HCT116 (cell line): Measurements from ENCODE around the gene TRIM62. TPM values are rescaled to one million over a fixed set of nuclear protein-coding genes. Genes with fewer than 3 reads are reported as not detected.

Experiments
- ATAC-seq: fragments of 200-7000 bp; cut with Tn5 transposase; 2 replicates; pipeline ENCODE4 v1.9.1; 2020; ENCODE audit warnings: mild to moderate bottlenecking, moderate library complexity
- BruUV-seq: library from RNA; stranded (reverse); fragments of 400-500 nt; replicated peaks from 2 replicates; lab custom pipeline; 2021; lab: Mats Ljungman, UMichigan
- CTCF ChIA-PET: fragments of 300-600 bp; sonication (Branson Sonifier 250); formaldehyde crosslinking; loops from one replicate; lab custom pipeline; 2021; ENCODE audit warnings: antibody characterized with exemption; lab: Charles Lee
- POLR2A ChIA-PET: fragments of 300-600, 350-600 bp; sonication (Branson Sonifier 250); formaldehyde crosslinking; loops from one replicate; lab custom pipeline; 2021; ENCODE audit warnings: antibody characterized with exemption; lab: Charles Lee
- RAD21 ChIA-PET, 2 experiments: fragments of 300-600 bp; sonication (Branson Sonifier 250); formaldehyde crosslinking; loops; one replicate each; lab custom pipeline; 2023; ENCODE audit warnings: low total read pairs in 2 of 2; ENCODE audit not compliant: uncharacterized antibody in 2 of 2, unreplicated experiment in 2 of 2, low non-redundant PET in 1 of 2; lab: Charles Lee
- DNase-seq: peaks from one replicate; pipeline ENCODE4 v3.0.0-alpha.2; 2010; ENCODE audit warnings: low read depth, low spot score
- H2AFZ ChIP-seq: fragments of 200-600 bp; shearing (Covaris generic), sonication (generic); 2 replicates; pipeline ENCODE4 v1.6.1; 2017; ENCODE audit warnings: low read depth, mixed run types, mixed read lengths, antibody characterized with exemption, low read length; ENCODE audit not compliant: poor library complexity, severe bottlenecking
- H3K27ac ChIP-seq: 2 replicates; pipeline ENCODE4 v1.5.1; 2012; ENCODE audit warnings: low read depth, low read length
- H3K27me3 ChIP-seq: fragments of 200-600 bp; sonication (generic); 2 replicates; pipeline ENCODE4 v1.6.1; 2016; ENCODE audit warnings: mixed run types, low read length, mixed read lengths; ENCODE audit not compliant: insufficient read depth
- H3K36me3 ChIP-seq, 2 experiments: fragments of 200-500 bp in 1 of 2; fragments of 200-600 bp in 1 of 2; sonication (Bioruptor generic) in 1 of 2; sonication (generic) in 1 of 2; 2 replicates each; pipeline versions ENCODE4 v1.5.1 to v1.6.1; 2014 to 2016; ENCODE audit warnings: low read length in 2 of 2, inconsistent platforms in 1 of 2, mixed read lengths in 1 of 2, mixed run types in 1 of 2; ENCODE audit not compliant: insufficient read depth in 2 of 2, control insufficient read depth in 1 of 2
- H3K4me1 ChIP-seq, 2 experiments: fragments of 200-600 bp in 1 of 2; sonication (generic) in 1 of 2; 2 replicates each; pipeline versions ENCODE4 v1.5.1 to v1.6.1; 2012 to 2017; ENCODE audit warnings: low read length in 2 of 2, inconsistent platforms in 1 of 2, mild to moderate bottlenecking in 1 of 2, mixed read lengths in 1 of 2, mixed run types in 1 of 2, moderate library complexity in 1 of 2; ENCODE audit not compliant: insufficient read depth in 2 of 2, control insufficient read depth in 1 of 2
- H3K4me2 ChIP-seq: fragments of 200-600 bp; sonication (generic); 2 replicates; pipeline ENCODE4 v1.6.1; 2017; ENCODE audit warnings: mixed run types, low read length, mixed read lengths
- H3K4me3 ChIP-seq, 2 experiments: fragments of 200-600 bp in 1 of 2; sonication (generic) in 1 of 2; replicated peaks in 1 of 2; 2 replicates each; pipeline ENCODE4 v1.5.1; 2011 to 2016; ENCODE audit warnings: low read length in 2 of 2, control low read depth in 1 of 2, low read depth in 1 of 2, mild to moderate bottlenecking in 1 of 2, mixed read lengths in 1 of 2, mixed run types in 1 of 2
- H3K79me2 ChIP-seq: fragments of 200-600 bp; sonication (generic); 2 replicates; pipeline ENCODE4 v1.6.1; 2017; ENCODE audit warnings: mild to moderate bottlenecking, mixed run types, low read length, moderate library complexity, mixed read lengths; ENCODE audit not compliant: insufficient read depth
- H3K9ac ChIP-seq: fragments of 200-600 bp; sonication (generic); 2 replicates; pipeline ENCODE4 v1.6.1; 2016; ENCODE audit warnings: low read length, mixed read lengths
- H3K9me2 ChIP-seq: fragments of 200-600 bp; sonication (generic), shearing (Covaris generic); 2 replicates; pipeline ENCODE4 v1.6.1; 2017; ENCODE audit warnings: mixed run types, mild to moderate bottlenecking, moderate library complexity; ENCODE audit not compliant: insufficient read depth
- H3K9me3 ChIP-seq, 2 experiments: fragments of 200-500 bp in 1 of 2; fragments of 200-600 bp in 1 of 2; sonication (Bioruptor generic) in 1 of 2; sonication (generic) in 1 of 2; 2 replicates each; pipeline ENCODE4 v1.6.1; 2014 to 2017; ENCODE audit warnings: low read length in 2 of 2, mixed read lengths in 2 of 2, inconsistent platforms in 1 of 2, low read depth in 1 of 2, mild to moderate bottlenecking in 1 of 2, mixed run types in 1 of 2, moderate library complexity in 1 of 2; ENCODE audit not compliant: control insufficient read depth in 1 of 2, insufficient read depth in 1 of 2
- H4K20me1 ChIP-seq: fragments of 200-600 bp; sonication (generic), shearing (Covaris generic); 2 replicates; pipeline ENCODE4 v1.6.1; 2017; ENCODE audit warnings: mixed run types, mild to moderate bottlenecking, moderate library complexity; ENCODE audit not compliant: insufficient read depth
- CBX3 ChIP-seq: IDR thresholded peaks from 2 replicates; pipeline ENCODE4 v1.6.1; 2012; ENCODE audit warnings: low read depth
- EGR1 ChIP-seq: IDR thresholded peaks from 2 replicates; pipeline ENCODE4 v1.6.1; 2012; ENCODE audit warnings: low read depth
- ELF1 ChIP-seq: IDR thresholded peaks from 2 replicates; pipeline ENCODE4 v1.6.1; 2012; ENCODE audit warnings: low read depth, borderline replicate concordance
- FOSL1 ChIP-seq: IDR thresholded peaks from 2 replicates; pipeline ENCODE4 v1.6.1; 2012; ENCODE audit warnings: low read depth
- JUND ChIP-seq: IDR thresholded peaks from 2 replicates; pipeline ENCODE4 v1.6.1; 2012
- POLR2A ChIP-seq: IDR thresholded peaks from 2 replicates; pipeline ENCODE4 v1.7.0; 2011; ENCODE audit warnings: borderline replicate concordance; ENCODE audit not compliant: insufficient read depth, insufficient read length; ENCODE audit errors: extremely low read depth
- SIN3A ChIP-seq: IDR thresholded peaks from 2 replicates; pipeline ENCODE4 v1.6.1; 2012; ENCODE audit warnings: low read depth
- YY1 ChIP-seq: IDR thresholded peaks from 2 replicates; pipeline ENCODE4 v1.6.1; 2011; ENCODE audit warnings: low read length, low read depth, moderate library complexity, mild to moderate bottlenecking; ENCODE audit not compliant: insufficient replicate concordance; ENCODE audit errors: extremely low read depth
- ZBTB33 ChIP-seq: IDR thresholded peaks from 2 replicates; pipeline ENCODE4 v1.6.1; 2011; ENCODE audit warnings: mild to moderate bottlenecking, low read length, moderate library complexity; ENCODE audit not compliant: insufficient replicate concordance; ENCODE audit errors: extremely low read depth
- ZNF274 ChIP-seq: fragments of 200-500 bp; sonication (Bioruptor generic); IDR thresholded peaks from 2 replicates; pipeline ENCODE4 v1.6.1; 2014; ENCODE audit warnings: mild to moderate bottlenecking, low read depth, low read length, inconsistent platforms
- intact Hi-C: fragments of 100-400 bp; cut with micrococcal nuclease; formaldehyde crosslinking; loops from 2 replicates; pipeline ENCODE4 v1.10.0; 2022
- total RNA-seq: library from RNA; stranded (reverse); gene quantifications from one replicate; pipeline ENCODE4 v1.2.1, GENCODE V29; 2021; ENCODE audit not compliant: unreplicated experiment
- TF ChIP-seq, protein P1 (sequence below), 3 experiments: fragments of 200-600 bp in 1 of 3; sonication (generic) in 1 of 3; IDR thresholded peaks in 2 of 3; conservative IDR thresholded peaks in 1 of 3; 2 replicates each; pipeline ENCODE4 v1.5.1; 2012 to 2017; ENCODE audit warnings: low read depth in 2 of 3, low read length in 2 of 3, antibody characterized with exemption in 1 of 3, borderline replicate concordance in 1 of 3, control low read depth in 1 of 3, mild to moderate bottlenecking in 1 of 3, mixed read lengths in 1 of 3, mixed run types in 1 of 3, moderate library complexity in 1 of 3; ENCODE audit not compliant: insufficient read depth in 1 of 3
- TF ChIP-seq, protein P2 (sequence below): IDR thresholded peaks from 2 replicates; pipeline ENCODE4 v1.6.1; 2012

The TRIM62 gene
- total RNA-seq, 1 experiment from 2014 or later = 6.5 TPM

DNA sequence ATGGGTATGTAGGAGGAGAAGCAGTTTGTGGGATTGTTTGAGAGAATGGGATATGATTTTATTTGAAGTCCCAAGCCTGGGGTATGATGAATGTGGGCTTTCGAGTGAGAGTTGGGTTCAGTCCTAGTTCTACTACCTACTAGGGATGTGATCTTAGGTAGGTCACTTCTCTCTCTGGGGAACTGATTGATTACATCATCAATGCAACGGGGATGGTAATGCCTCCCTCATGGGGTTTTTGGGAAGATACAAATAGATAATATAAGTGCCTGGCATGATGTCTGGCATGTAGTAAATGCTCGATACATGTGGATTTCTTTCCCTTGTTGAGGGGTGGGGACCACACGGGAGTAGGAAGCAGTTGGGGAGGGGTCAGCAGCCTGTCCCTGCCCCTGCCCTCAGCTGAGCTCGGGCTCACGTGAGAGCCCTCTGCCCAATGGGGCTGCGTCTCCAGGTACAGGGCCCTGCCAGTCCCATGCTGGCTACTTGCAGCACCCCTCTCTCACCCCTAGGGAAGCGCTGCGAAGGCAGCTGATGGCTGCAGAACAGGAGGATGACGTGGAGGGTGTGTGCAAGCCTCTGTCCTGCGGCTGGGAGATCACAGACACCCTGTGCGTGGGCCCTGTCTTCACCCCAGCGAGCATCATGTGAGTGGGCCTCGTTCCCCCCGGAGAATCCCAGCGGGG is 62.2 kb downstream of the TRIM62 start:
- Histone ChIP-seq H3K27me3 (no peaks in the 10 kb centered on the region), H3K4me2 (no peak overlapping the region), H3K9me2 (no peaks in the 10 kb centered on the region), H3K27ac (no peak overlapping the region), H3K9me3 (no peaks in the 10 kb centered on the region), H3K4me3 (no peak overlapping the region), H3K79me2 (no peaks in the 10 kb centered on the region), H3K4me1 (no peaks in the 10 kb centered on the region), H2AFZ (no peak overlapping the region), H3K36me3 (no peaks in the 10 kb centered on the region), H3K9ac (no peak overlapping the region), H4K20me1 (no peaks in the 10 kb centered on the region)
- intact Hi-C loops = loop anchor here (10.0 kb wide), 1 partner anchor 225 kb away; no protein-coding TSS in a partner anchor
- ATAC-seq = peak; percentile 81
- ChIA-PET POLR2A (no interaction called here), RAD21 (no interaction called here), CTCF (no interaction called here)
- TF ChIP-seq, protein P1, sequence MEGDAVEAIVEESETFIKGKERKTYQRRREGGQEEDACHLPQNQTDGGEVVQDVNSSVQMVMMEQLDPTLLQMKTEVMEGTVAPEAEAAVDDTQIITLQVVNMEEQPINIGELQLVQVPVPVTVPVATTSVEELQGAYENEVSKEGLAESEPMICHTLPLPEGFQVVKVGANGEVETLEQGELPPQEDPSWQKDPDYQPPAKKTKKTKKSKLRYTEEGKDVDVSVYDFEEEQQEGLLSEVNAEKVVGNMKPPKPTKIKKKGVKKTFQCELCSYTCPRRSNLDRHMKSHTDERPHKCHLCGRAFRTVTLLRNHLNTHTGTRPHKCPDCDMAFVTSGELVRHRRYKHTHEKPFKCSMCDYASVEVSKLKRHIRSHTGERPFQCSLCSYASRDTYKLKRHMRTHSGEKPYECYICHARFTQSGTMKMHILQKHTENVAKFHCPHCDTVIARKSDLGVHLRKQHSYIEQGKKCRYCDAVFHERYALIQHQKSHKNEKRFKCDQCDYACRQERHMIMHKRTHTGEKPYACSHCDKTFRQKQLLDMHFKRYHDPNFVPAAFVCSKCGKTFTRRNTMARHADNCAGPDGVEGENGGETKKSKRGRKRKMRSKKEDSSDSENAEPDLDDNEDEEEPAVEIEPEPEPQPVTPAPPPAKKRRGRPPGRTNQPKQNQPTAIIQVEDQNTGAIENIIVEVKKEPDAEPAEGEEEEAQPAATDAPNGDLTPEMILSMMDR (IDR thresholded peaks at IDR 0.05 in 2 of 3, conservative IDR thresholded peaks at IDR 0.05 in 1 of 3; ENCODE audit: borderline replicate concordance in 1 of 3, insufficient read depth in 1 of 3, low read depth in 2 of 3, low read length in 2 of 3) = 0 out of 6 replicates have a peak, but pooled peaks of 1 of the 3 experiments have one; percentile 10
- TF ChIP-seq, protein P2, sequence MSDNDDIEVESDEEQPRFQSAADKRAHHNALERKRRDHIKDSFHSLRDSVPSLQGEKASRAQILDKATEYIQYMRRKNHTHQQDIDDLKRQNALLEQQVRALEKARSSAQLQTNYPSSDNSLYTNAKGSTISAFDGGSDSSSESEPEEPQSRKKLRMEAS = no peak
- no peak for TF ChIP-seq ZNF274
- BruUV-seq = no TSS peak
- DNase-seq = no peak

GRCh38 chr1:33119050-33119449 is 62.8 kb downstream of the TRIM62 start:
- H2AFZ ChIP-seq = no peak overlapping the region
- no peak overlapping the region for H3K4me3 ChIP-seq
- H3K4me1 ChIP-seq = no peaks in the 10 kb centered on the region
- no peak for DNase-seq
- H3K4me2 ChIP-seq = no peak overlapping the region
- intact Hi-C loops = no loop called here
- no peaks in the 10 kb centered on the region for H3K9me2 ChIP-seq
- no peak overlapping the region for H3K27ac ChIP-seq
- ATAC-seq = no peak
- BruUV-seq = no TSS peak
- no peaks in the 10 kb centered on the region for H3K27me3 ChIP-seq
- no peaks in the 10 kb centered on the region for H3K9me3 ChIP-seq
- ChIA-PET RAD21 (no interaction called here), POLR2A (no interaction called here), CTCF (no interaction called here)
- no peak overlapping the region for H3K9ac ChIP-seq
- no peaks in the 10 kb centered on the region for H3K36me3 ChIP-seq
- no peaks in the 10 kb centered on the region for H4K20me1 ChIP-seq
- H3K79me2 ChIP-seq = no peaks in the 10 kb centered on the region
- TF ChIP-seq CBX3 = no peak
- no peak for TF ChIP-seq ZBTB33
- TF ChIP-seq YY1 = no peak
- TF ChIP-seq ELF1 = no peak
- TF ChIP-seq SIN3A = no peak
- no peak for TF ChIP-seq EGR1
- no peak for TF ChIP-seq FOSL1
- TF ChIP-seq, protein P1 (IDR thresholded peaks at IDR 0.05 in 2 of 3, conservative IDR thresholded peaks at IDR 0.05 in 1 of 3; ENCODE audit: borderline replicate concordance in 1 of 3, insufficient read depth in 1 of 3, low read depth in 2 of 3, low read length in 2 of 3) = no peak
- no peak for TF ChIP-seq POLR2A
- TF ChIP-seq JUND = no peak
